ENCODE results near the gene HEMGN.

The HEMGN gene

GRCh38 chr9:97891736-97892135 is 46.2 kb downstream of the HEMGN start:
- DNase-seq: no peak

- no peak for DNase-seq
Observed at GRCh38 chr9:97889941-97890887, 47.8 kb downstream of the HEMGN start.

- no peak for DNase-seq
Observed at GRCh38 chr9:97880336-97880735, 57.6 kb downstream of the HEMGN start.
